Activated CD8-positive, alpha-beta memory T cell treated with anti-CD3 and anti-CD28 coated beads, Interleukin-2, amount 50 U/mL, for 24 hours (primary cell): ENCODE data around the gene ATP2B2.

Source experiments
- DNase-seq: peaks from one replicate; pipeline ENCODE4 v3.0.0-alpha.2; 2020; ENCODE audit errors: extremely low read depth

The ATP2B2 gene

GRCh38 chr3:10283638-10284037, 221.7 kb downstream of the ATP2B2 start:
- no peak for DNase-seq

- DNase-seq: no peak
Observed at GRCh38 chr3:10281951-10282350, 223.4 kb downstream of the ATP2B2 start.

DNA sequence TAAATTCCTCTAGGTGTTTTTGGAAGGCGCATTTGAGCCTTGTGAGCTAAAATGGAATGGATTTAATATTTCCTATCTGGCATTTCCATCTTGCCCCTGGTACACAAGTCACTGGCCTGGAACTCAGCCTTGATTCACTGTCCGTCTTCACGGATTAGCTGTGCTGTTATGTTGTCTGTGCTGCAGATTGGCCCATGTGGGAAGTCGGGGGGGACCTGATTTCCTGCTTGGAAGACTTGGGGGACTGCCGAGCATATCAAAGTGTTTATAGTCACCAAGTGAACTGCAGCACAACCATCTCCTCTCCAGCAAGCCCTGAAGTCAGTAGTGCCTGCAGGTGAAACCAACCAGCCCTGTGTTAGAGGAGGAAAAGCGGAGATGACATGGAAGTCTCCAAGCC, 224.8 kb downstream of the ATP2B2 start:
- DNase-seq: no peak

DNA sequence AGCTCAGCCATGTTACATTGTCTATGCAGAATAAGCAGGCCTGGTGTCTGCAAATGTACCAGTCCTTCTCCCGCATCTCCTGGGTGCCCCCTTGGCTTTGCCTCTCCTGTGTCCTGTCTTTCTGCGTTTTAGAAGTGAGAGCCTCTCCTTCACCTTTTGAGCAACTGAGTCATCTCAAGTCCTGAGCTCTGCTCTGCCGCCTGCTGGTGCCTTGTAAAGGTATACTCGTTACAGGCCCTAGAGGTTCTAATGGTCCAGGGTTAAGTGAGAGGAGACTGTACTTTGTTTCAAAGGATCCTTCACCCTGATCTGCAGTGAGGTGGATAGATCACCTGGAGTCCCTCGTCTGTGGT, 225.2 kb downstream of the ATP2B2 start:
- no peak for DNase-seq

- no peak for DNase-seq
Observed at GRCh38 chr3:10279384-10280176, 225.8 kb downstream of the ATP2B2 start.

DNA sequence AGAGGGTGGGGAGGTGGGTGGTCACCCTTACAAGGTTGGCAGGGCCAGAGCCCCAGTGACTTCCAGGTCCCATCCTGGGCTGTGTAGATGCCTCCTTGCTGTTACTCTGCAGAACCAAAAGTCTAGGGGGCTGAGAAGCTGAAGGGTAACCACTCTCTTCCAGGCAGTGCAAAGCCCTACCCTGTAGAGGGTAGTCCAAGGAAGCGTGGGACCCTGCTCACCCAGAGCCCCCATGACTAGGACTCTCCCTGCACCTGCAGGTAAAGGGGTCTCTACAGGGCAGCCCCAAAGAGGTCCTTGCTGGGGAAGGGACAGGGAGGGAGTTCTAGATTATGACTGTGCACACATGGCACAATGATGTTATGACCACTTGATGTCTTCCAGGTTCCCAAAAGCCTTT, 226.9 kb downstream of the ATP2B2 start:
- no peak for DNase-seq

GRCh38 chr3:10277115-10277625, 228.2 kb downstream of the ATP2B2 start:
- DNase-seq: no peak

DNA sequence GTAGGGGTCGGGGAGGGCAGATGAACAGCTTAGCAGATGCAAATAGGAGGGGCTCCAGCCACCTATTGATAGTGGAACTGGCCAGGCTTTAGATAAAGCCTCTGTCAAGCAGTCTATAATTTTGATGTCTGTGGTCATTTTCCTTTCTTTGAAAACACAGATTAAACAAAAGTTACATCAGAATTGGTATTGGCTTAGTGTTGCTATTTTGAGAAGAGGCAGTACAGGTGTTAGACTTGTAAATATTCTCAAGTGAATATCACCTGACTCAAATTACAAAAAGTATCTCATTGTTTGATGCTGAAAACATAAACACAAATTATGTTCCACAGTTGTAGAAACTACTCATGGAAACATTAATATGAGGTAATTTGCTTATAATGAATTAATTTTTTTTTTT, 230.8 kb downstream of the ATP2B2 start:
- DNase-seq: no peak
